ENCODE results near the gene CDK12.

Gene CDK12

DNA sequence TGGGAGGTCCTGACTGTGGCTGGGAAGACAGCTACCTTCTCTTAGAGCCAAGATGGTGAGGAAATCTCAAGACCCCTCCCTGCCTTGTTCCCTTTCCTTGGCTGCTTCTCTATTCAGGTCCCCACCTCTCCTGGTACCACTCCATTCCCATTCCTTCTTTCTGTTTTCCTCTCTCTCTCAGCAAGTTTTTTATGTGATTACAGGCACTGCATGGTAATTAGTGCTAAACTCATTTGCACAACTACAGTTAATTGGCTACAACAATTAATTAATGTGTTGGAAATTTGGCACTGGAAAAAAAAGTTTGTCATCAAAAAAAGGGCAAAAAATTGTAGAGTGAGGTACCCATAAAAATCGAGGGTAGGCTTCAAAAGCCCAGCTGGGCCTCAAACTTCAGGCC, 101.1 kb downstream of the CDK12 start:
- TF ChIP-seq CTCF (IDR thresholded peaks at IDR 0.05; ENCODE audit: control insufficient read depth, insufficient read depth, low read depth, low read length, missing control alignments): no peak
- no peak overlapping the region for H3K4me3 ChIP-seq (ENCODE audit: control insufficient read depth, low read depth, low read length)
- no peak for DNase-seq (ENCODE audit: low read depth)

- DNase-seq (ENCODE audit: low read depth): no peak
- no peak for TF ChIP-seq CTCF (IDR thresholded peaks at IDR 0.05; ENCODE audit: control insufficient read depth, insufficient read depth, low read depth, low read length, missing control alignments)
Measured at GRCh38 chr17:39562976-39563375, 101.7 kb downstream of the CDK12 start.

GRCh38 chr17:39563476-39563875, 102.2 kb downstream of the CDK12 start:
- TF ChIP-seq CTCF (IDR thresholded peaks at IDR 0.05; ENCODE audit: control insufficient read depth, insufficient read depth, low read depth, low read length, missing control alignments): no peak
- DNase-seq (ENCODE audit: low read depth): no peak
- H3K4me3 ChIP-seq (ENCODE audit: control insufficient read depth, low read depth, low read length): no peak overlapping the region

More at GRCh38 chr17:39562976-39563375, 101.7 kb downstream of the CDK12 start:
- no peak overlapping the region for H3K4me3 ChIP-seq (ENCODE audit: control insufficient read depth, low read depth, low read length)

GRCh38 chr17:39564211-39564848, 103.0 kb downstream of the CDK12 start:
- DNase-seq (ENCODE audit: low read depth): no peak
- TF ChIP-seq CTCF (IDR thresholded peaks at IDR 0.05; ENCODE audit: control insufficient read depth, insufficient read depth, low read depth, low read length, missing control alignments): no peak
- no peak overlapping the region for H3K4me3 ChIP-seq (ENCODE audit: control insufficient read depth, low read depth, low read length)

- DNase-seq (ENCODE audit: low read depth): no peak
- H3K4me3 ChIP-seq (ENCODE audit: control insufficient read depth, low read depth, low read length): no peak overlapping the region
- no peak for TF ChIP-seq CTCF (IDR thresholded peaks at IDR 0.05; ENCODE audit: control insufficient read depth, insufficient read depth, low read depth, low read length, missing control alignments)
Measured at GRCh38 chr17:39566094-39566850, 105.0 kb downstream of the CDK12 start.

DNA sequence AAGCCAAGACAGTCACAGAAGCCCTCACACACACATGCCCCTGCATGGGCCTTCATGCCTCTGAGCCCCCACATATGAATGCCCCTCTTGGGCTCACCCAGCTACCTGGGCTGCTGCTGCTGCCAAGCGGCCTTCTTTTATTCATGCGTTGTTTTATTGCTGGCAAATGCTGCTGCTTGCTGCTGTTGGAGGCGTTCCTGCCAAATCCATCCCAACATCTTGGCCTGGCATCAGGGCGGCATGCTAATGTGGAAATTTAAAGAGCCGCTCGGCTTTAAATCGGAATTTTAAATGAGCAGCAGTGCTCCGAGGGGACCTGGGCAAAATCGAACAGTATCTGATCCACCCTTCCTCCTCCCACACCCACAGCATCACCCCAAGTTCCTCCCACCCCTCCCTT, 107.4 kb downstream of the CDK12 start:
- no peak for TF ChIP-seq CTCF (IDR thresholded peaks at IDR 0.05; ENCODE audit: control insufficient read depth, insufficient read depth, low read depth, low read length, missing control alignments)
- H3K4me3 ChIP-seq (ENCODE audit: control insufficient read depth, low read depth, low read length): no peak overlapping the region
- no peak for DNase-seq (ENCODE audit: low read depth)

All from AG09309 (cell line).